Skeletal muscle satellite cell (primary cell): ENCODE measurements around the gene NXPE3.
A peak's percentile ranks its signal among the peaks of the same experiment; 100 is the strongest.
"Not testable (repeated sequence)": the region's sequence is repeated elsewhere in the genome, so short reads cannot be mapped to it uniquely, and the experiment has no call there.

Source experiments
- H3K27me3 ChIP-seq: 2 replicates; pipeline ENCODE4 v1.7.0; 2013; ENCODE audit warnings: low read length; ENCODE audit not compliant: control insufficient read depth, insufficient read depth
- H3K36me3 ChIP-seq: 2 replicates; pipeline ENCODE4 v1.7.0; 2013; ENCODE audit warnings: mild to moderate bottlenecking, control low read depth, low read length; ENCODE audit not compliant: insufficient read depth
- H3K4me1 ChIP-seq: 2 replicates; pipeline ENCODE4 v1.7.0; 2013; ENCODE audit warnings: low read length; ENCODE audit not compliant: control insufficient read depth, insufficient read depth
- H3K4me2 ChIP-seq: 2 replicates; pipeline ENCODE4 v1.7.0; 2013; ENCODE audit warnings: mild to moderate bottlenecking, low read length
- H3K4me3 ChIP-seq: 2 replicates; pipeline ENCODE4 v1.7.0; 2013; ENCODE audit warnings: low read length
- H3K9ac ChIP-seq: 2 replicates; pipeline ENCODE4 v1.7.0; 2013; ENCODE audit warnings: mild to moderate bottlenecking, low read depth, low read length, moderate library complexity
- H3K9me3 ChIP-seq: replicated peaks from 2 replicates; pipeline ENCODE4 v1.7.0; 2013; ENCODE audit warnings: mild to moderate bottlenecking, control low read depth, low read length

The NXPE3 gene

DNA sequence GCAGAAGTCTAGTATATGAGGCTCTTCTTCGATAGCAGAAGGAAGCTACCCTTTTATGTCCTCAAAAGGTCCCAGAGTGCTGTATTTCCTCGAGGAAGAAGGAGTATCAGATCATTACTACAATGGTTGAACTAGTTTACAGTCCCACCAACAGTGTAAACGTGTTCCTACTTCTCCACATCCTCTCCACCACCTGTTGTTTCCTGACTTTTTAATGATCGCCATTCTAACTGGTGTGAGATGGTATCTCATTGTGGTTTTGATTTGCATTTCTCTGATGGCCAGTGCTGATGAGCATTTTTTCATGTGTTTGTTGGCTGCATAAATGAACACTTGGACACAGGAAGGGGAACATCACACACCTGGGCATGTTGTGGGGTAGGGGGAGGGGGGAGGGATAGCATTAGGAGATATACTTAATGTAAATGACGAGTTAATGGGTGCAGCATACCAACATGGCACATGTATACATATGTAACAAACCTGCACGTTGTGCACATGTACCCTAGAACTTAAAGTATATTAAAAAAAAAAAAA, 1.2 kb upstream of the NXPE3 start:
- peaks cover 29% of the 10 kb centered on the region for H3K4me1 ChIP-seq
- not testable (repeated sequence) for H3K9ac ChIP-seq, H3K4me3 ChIP-seq, H3K27me3 ChIP-seq, H3K36me3 ChIP-seq, H3K4me2 ChIP-seq, H3K9me3 ChIP-seq

DNA sequence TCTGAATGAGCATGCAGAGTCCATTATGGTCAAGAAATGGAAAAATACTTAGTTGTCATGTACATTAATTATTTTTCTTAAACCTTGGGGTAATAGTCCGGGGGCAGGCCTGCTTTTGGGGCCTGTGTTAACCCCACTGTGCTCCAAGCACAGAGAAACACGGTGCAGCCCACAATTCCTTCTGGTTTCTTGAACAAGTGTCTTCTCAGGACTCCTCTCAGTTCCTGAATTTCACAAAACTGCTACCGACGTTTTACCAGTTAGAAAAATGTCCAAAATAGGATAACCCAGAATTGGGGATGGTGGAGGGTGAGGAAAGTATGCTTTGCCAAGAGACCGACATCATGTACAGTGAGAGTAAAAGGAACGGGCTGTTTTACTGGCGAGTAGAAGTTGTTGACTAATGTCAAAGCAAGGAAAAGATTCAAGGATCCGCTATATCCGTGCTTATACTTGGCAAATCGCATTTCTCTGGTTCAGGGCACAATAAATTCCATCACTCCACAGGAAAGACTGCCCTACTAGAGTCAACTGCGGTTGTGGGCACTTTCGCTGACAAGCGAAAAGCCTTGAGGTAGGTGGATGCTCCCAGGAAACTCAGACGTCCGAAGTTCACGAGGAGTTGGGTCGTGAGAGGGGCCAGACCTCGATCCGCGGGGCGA, 495 bp upstream of the NXPE3 start:
- Histone ChIP-seq H3K4me2 (peak overlapping the region; percentile 99), H3K4me3 (peak overlapping the region; percentile 97), H3K27me3 (no peaks in the 10 kb centered on the region), H3K9me3 (no peaks in the 10 kb centered on the region), H3K4me1 (peaks cover 29% of the 10 kb centered on the region), H3K36me3 (peaks cover 4% of the 10 kb centered on the region), H3K9ac (peak overlapping the region; percentile 84)

DNA sequence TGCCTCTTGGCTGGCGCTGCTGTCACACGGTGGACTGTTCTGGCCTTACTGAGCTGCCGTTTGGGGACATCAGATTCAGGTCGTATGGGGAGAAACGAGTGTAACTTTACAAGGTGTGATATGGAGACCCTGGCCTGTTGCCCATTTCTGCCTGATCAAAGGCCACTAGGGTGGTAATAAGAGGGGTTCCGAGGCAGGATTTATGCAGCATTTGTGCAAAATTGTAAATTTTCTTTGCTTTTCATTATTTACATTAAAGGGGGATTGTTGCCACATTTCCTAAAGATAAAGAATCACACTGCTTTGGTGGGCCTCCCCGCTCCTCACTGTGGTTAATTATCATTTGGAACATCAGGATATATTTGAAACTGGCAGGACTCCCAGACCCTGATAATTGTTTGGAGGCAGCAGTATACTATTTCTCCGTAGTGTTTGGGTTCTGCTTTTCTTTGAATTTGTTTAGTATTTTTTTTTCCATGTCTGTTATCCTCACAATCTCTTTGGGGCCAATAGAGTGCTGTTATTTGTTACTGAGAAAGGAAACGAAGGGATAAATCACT, 891 bp downstream of the NXPE3 start:
- no peaks in the 10 kb centered on the region for H3K9me3 ChIP-seq
- peaks cover 29% of the 10 kb centered on the region for H3K4me1 ChIP-seq
- peaks cover 17% of the 10 kb centered on the region for H3K36me3 ChIP-seq
- H3K27me3 ChIP-seq, result no peaks in the 10 kb centered on the region
- H3K4me2 ChIP-seq, result peak overlapping the region; percentile 99
- H3K4me3 ChIP-seq, result peak overlapping the region; percentile 97
- H3K9ac ChIP-seq, result peak overlapping the region; percentile 84

DNA sequence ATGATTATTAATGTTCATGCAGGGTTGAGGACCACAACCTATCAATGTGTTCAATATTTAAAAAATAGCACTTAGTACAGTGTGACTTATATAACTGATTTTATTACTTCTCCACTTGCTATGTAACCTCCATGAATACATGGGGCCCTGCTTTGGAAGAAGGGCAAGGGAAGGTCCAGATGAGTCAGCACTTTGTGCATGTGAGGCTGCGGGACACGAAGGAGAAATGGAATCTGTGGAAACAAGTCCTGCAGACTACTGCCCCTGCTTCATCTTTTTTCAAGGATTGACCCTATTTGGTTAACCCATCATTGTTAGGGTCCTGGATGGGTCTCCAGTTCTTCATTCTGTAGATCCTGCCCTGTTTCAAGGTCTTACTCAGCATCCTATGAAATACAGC, 1.6 kb downstream of the NXPE3 start:
- Histone ChIP-seq H3K27me3 (no peaks in the 10 kb centered on the region), H3K36me3 (peaks cover 25% of the 10 kb centered on the region), H3K9me3 (no peaks in the 10 kb centered on the region), H3K4me2 (peak overlapping the region; percentile 99), H3K4me3 (peak overlapping the region; percentile 97), H3K4me1 (peaks cover 29% of the 10 kb centered on the region), H3K9ac (peak overlapping the region; percentile 84)

DNA sequence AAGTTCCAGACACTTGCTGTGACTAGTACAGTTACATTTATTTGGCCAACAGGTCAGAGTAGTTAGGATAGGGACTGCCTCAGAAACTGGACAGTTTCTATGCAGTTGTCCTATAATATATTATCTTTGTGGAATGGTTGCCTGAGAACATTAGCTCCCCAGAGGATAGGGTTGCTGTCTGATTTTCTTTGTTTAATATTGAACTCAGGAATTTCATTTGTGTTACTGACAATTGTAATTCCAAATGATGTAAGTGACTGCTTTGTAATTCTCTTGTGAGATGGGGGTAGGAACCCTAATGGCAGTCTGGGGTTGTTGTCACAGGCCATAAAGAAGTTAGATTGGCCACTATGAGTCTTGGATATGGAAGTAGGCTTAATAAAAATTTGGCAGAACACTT, 2.2 kb downstream of the NXPE3 start:
- H3K36me3 ChIP-seq, result peaks cover 30% of the 10 kb centered on the region
- peaks cover 29% of the 10 kb centered on the region for H3K4me1 ChIP-seq
- peak overlapping the region; percentile 84 for H3K9ac ChIP-seq
- peak overlapping the region; percentile 99 for H3K4me2 ChIP-seq
- no peaks in the 10 kb centered on the region for H3K27me3 ChIP-seq
- no peaks in the 10 kb centered on the region for H3K9me3 ChIP-seq
- H3K4me3 ChIP-seq, result peak overlapping the region; percentile 97

DNA sequence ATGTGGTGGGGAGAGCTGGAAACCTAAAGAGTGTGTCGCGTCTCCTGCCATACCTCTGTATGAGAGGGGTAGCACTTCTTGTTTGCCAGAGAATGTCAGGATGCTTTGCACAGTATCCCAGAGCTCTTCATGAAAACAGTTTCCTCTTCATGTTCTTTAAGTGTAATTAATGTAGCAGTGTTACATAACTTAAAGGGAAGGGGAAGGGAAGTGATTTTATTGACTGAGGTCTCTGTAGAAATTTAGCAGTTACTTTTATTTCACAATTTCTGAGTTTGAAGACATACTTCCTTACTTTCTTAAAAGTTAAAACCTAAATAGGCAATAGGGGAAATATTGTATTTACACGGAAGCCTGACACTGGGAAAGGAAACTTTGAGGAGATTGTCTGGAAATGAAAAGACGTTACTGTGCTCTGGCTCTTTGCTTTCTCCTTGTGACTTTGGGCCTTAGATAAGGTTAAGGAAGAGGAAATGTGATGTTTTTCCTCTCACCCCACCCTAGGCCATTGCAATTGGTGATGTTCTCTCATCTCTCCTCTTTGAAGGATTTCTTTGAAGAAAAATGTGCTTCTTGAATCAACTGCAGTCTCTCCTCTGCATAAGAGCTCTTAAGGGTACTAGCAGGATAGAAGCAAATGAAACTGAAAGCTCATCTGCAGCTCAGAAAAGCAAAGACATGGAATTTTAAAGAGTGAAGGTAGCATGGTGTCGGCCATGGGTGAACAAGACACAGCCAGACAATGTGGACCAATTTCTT, 6.0 kb downstream of the NXPE3 start:
- no peak overlapping the region for H3K9ac ChIP-seq
- no peak overlapping the region for H3K4me3 ChIP-seq
- peaks cover 61% of the 10 kb centered on the region for H3K36me3 ChIP-seq

DNA sequence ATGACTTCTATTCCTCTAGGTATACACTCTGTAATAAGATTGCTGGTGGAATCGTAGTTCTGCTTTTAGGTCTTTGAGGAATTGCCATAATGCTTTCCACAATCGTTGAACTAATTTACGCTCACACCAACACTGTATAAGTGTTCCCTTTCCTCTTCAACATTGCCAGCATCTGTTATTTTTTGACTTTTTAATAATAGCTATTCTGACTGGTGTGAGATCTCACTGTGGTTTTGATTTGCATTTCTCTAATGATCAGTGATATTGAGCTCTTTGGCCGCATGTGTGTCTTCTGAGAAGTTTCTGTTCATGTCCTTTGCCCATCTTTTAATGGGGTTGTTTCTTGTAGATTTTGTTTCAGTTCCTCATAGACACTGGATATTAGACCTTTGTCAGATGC, 12.8 kb downstream of the NXPE3 start:
- Histone ChIP-seq H3K9ac (no peak overlapping the region), H3K4me2 (no peak overlapping the region), H3K4me3 (no peak overlapping the region), H3K9me3 (no peaks in the 10 kb centered on the region), H3K27me3 (no peaks in the 10 kb centered on the region), H3K36me3 (peaks cover 75% of the 10 kb centered on the region), H3K4me1 (no peaks in the 10 kb centered on the region)

More for the DNA sequence above, 6.0 kb downstream of the NXPE3 start:
- Histone ChIP-seq H3K9me3 (no peaks in the 10 kb centered on the region), H3K27me3 (no peaks in the 10 kb centered on the region), H3K4me2 (no peak overlapping the region), H3K4me1 (peaks cover 17% of the 10 kb centered on the region)

DNA sequence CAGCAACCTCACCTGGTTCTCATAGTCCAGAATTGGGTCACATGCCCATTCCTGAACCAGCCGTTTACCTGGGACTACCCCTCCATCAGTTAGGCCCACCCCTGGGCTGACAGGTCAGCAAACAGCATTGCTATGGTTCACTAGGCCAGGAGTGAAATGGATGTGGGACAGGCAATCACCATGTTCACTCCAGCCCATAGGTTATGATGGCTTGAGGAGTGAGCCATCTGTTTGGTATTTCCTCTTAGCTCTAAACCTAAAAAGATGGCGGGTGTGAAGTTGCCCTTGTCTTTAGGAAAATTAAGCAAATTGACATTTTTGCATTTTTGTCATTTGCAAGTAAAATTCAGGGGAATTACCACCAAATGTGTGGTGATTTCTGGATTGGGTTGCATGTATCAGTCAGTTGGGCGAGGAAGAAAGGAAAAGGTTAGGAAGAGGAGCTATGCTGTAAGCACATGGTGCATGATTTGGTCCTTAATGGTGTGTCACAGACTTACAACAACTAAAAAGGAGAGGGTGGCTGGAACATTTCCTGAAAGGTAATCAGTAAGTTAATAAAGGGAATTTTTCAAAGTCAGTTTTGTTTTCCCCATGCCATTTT, 17.2 kb downstream of the NXPE3 start:
- Histone ChIP-seq H3K27me3 (no peaks in the 10 kb centered on the region), H3K4me2 (no peak overlapping the region), H3K9me3 (no peaks in the 10 kb centered on the region), H3K9ac (no peak overlapping the region), H3K4me3 (no peak overlapping the region), H3K4me1 (no peaks in the 10 kb centered on the region), H3K36me3 (peaks cover 49% of the 10 kb centered on the region)

DNA sequence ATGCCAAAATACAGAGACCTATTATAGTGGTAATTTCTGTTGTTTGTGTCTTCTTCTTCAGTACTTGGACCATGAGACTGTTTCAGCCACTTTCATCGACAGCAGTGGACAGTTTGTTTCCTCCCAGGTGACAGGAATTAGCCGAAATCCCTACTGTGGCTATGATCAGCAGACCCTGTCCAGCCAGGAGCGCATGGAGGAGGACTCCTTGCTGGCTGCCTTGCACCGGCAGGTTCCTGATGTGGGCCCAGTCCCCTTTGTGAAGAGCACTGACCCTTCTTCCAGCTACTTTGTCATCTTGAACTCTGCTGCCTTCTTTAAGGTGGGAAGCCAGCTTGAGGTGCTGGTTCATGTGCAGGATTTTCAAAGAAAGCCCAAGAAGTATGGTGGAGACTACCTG, 22.2 kb downstream of the NXPE3 start:
- Histone ChIP-seq H3K4me3 (no peak overlapping the region), H3K27me3 (no peaks in the 10 kb centered on the region), H3K4me1 (no peaks in the 10 kb centered on the region), H3K9me3 (no peaks in the 10 kb centered on the region), H3K9ac (no peak overlapping the region), H3K4me2 (no peak overlapping the region), H3K36me3 (peaks cover 25% of the 10 kb centered on the region)

DNA sequence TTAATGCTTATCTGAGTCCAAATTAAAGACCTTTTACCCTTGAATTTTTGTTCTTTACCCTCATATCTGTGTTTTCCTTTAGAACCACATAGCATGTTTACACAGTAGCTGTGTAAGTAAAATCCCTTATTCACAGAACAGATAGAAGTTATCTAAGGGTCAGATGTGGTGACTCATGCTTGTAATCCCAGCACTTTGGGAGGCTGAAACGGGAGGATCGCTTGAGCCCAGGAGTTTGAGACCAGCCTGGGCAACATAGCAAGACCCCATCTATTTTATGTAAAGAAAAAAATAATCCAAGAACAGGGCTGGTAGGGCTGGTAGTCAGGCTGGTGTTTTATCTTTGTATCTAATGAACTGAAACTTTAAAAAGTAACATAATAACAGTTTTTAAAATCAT, 23.2 kb downstream of the NXPE3 start:
- H3K36me3 ChIP-seq, result peaks cover 20% of the 10 kb centered on the region
- H3K4me1 ChIP-seq, result no peaks in the 10 kb centered on the region
- no peak overlapping the region for H3K4me2 ChIP-seq
- H3K9ac ChIP-seq, result no peak overlapping the region
- H3K4me3 ChIP-seq, result no peak overlapping the region
- H3K27me3 ChIP-seq, result no peaks in the 10 kb centered on the region
- H3K9me3 ChIP-seq, result no peaks in the 10 kb centered on the region

DNA sequence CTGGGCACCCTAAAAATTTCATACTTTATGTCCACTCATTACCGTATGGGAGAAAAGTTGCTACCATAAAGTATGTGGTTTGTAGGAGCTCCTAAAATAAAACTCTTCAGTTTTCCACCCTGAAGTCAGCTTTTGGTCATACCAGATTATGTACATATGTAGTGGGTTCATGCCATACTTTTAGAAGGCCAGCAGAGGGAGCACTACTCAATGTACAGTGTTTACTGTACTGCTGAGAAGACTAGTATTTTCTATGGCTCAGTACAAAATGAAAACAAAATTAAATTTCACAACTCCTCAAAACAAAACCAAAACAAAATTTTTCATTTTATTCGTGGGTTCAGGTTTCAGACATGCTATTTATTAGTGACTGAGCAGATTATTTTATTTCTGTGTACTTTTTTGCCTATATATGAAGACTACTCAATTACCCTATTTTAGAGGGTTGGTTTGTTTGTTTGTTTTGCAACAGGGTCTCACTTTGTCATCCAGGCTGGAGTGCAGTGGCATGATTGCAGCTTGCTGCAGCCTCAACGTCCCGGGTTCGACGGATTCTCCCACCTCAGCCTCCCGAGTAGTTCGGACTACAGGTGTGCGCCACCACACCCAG, 24.3 kb downstream of the NXPE3 start:
- Histone ChIP-seq H3K4me3 (no peak overlapping the region), H3K36me3 (peaks cover 25% of the 10 kb centered on the region), H3K9me3 (no peaks in the 10 kb centered on the region), H3K4me1 (no peaks in the 10 kb centered on the region), H3K27me3 (no peaks in the 10 kb centered on the region), H3K4me2 (no peak overlapping the region), H3K9ac (no peak overlapping the region)
